Measurements from ENCODE around the gene BRWD1.

Gene BRWD1

GRCh38 chr21:39182484-39183271 lies 130.8 kb downstream of the BRWD1 start:
- peaks cover 22% of the 10 kb centered on the region for H3K79me2 ChIP-seq (ENCODE audit: insufficient read depth, low read length)
- TF ChIP-seq CTCF (IDR thresholded peaks at IDR 0.05; ENCODE audit: low read length): no peak
- no peak for TF ChIP-seq EZH2 (IDR thresholded peaks at IDR 0.05; ENCODE audit: borderline replicate concordance, low read length)
- H3K9me3 ChIP-seq (ENCODE audit: low read length): no peaks in the 10 kb centered on the region
- no peak overlapping the region for H2AFZ ChIP-seq (ENCODE audit: low read length)
- no peaks in the 10 kb centered on the region for H3K27me3 ChIP-seq (ENCODE audit: insufficient read depth, low read length)
- peaks cover 48% of the 10 kb centered on the region for H3K4me1 ChIP-seq (ENCODE audit: insufficient read depth, low read length, severe bottlenecking)
- H3K9ac ChIP-seq (ENCODE audit: low read length): peak overlapping the region; percentile 86
- H3K9me2 ChIP-seq (ENCODE audit: low read depth, low read length): no peaks in the 10 kb centered on the region
- peak overlapping the region; percentile 93 for H3K4me2 ChIP-seq (ENCODE audit: low read length)
- peak overlapping the region; percentile 87 for H3K4me3 ChIP-seq (ENCODE audit: low read depth, low read length, poor library complexity, severe bottlenecking)
- H3K36me3 ChIP-seq (ENCODE audit: insufficient read depth, low read length): peaks cover 25% of the 10 kb centered on the region
- H3K27ac ChIP-seq (ENCODE audit: low read depth, low read length, poor library complexity, severe bottlenecking): peak overlapping the region; percentile 9
- H4K20me1 ChIP-seq (ENCODE audit: insufficient read depth, low read length): no peaks in the 10 kb centered on the region
- H3F3A ChIP-seq (ENCODE audit: insufficient read depth, low read length): peaks cover 6% of the 10 kb centered on the region; the same call in 1 of the 2 replicates

GRCh38 chr21:39182016-39182415 lies 131.4 kb downstream of the BRWD1 start:
- H3K36me3 ChIP-seq (ENCODE audit: insufficient read depth, low read length): peaks cover 31% of the 10 kb centered on the region
- H2AFZ ChIP-seq (ENCODE audit: low read length): no peak overlapping the region
- peak overlapping the region; percentile 93 for H3K4me2 ChIP-seq (ENCODE audit: low read length)
- H3K27ac ChIP-seq (ENCODE audit: low read depth, low read length, poor library complexity, severe bottlenecking): no peak overlapping the region
- H3K4me3 ChIP-seq (ENCODE audit: low read depth, low read length, poor library complexity, severe bottlenecking): peak overlapping the region; percentile 87
- H3K9ac ChIP-seq (ENCODE audit: low read length): peak overlapping the region; percentile 86
- TF ChIP-seq CTCF (IDR thresholded peaks at IDR 0.05; ENCODE audit: low read length) (no peak), EZH2 (IDR thresholded peaks at IDR 0.05; ENCODE audit: borderline replicate concordance, low read length) (no peak)
- no peaks in the 10 kb centered on the region for H3K9me3 ChIP-seq (ENCODE audit: low read length)
- H4K20me1 ChIP-seq (ENCODE audit: insufficient read depth, low read length): no peaks in the 10 kb centered on the region
- peaks cover 42% of the 10 kb centered on the region for H3K4me1 ChIP-seq (ENCODE audit: insufficient read depth, low read length, severe bottlenecking)
- peaks cover under 1% of the 10 kb centered on the region; the same call in 1 of the 2 replicates for H3F3A ChIP-seq (ENCODE audit: insufficient read depth, low read length)
- no peaks in the 10 kb centered on the region for H3K27me3 ChIP-seq (ENCODE audit: insufficient read depth, low read length)
- H3K9me2 ChIP-seq (ENCODE audit: low read depth, low read length): no peaks in the 10 kb centered on the region
- peaks cover 22% of the 10 kb centered on the region for H3K79me2 ChIP-seq (ENCODE audit: insufficient read depth, low read length)

GRCh38 chr21:39181205-39181818 lies 132.1 kb downstream of the BRWD1 start:
- TF ChIP-seq EZH2 (IDR thresholded peaks at IDR 0.05; ENCODE audit: borderline replicate concordance, low read length): no peak
- no peak for TF ChIP-seq CTCF (IDR thresholded peaks at IDR 0.05; ENCODE audit: low read length)
- Histone ChIP-seq H3F3A (ENCODE audit: insufficient read depth, low read length) (no peaks in the 10 kb centered on the region), H3K27me3 (ENCODE audit: insufficient read depth, low read length) (no peaks in the 10 kb centered on the region), H3K79me2 (ENCODE audit: insufficient read depth, low read length) (peaks cover 22% of the 10 kb centered on the region), H4K20me1 (ENCODE audit: insufficient read depth, low read length) (no peaks in the 10 kb centered on the region), H3K4me1 (ENCODE audit: insufficient read depth, low read length, severe bottlenecking) (peaks cover 37% of the 10 kb centered on the region), H2AFZ (ENCODE audit: low read length) (no peak overlapping the region), H3K4me2 (ENCODE audit: low read length) (peak overlapping the region; percentile 93), H3K4me3 (ENCODE audit: low read depth, low read length, poor library complexity, severe bottlenecking) (peak overlapping the region; percentile 87), H3K27ac (ENCODE audit: low read depth, low read length, poor library complexity, severe bottlenecking) (no peak overlapping the region), H3K9ac (ENCODE audit: low read length) (peak overlapping the region; percentile 86), H3K9me2 (ENCODE audit: low read depth, low read length) (no peaks in the 10 kb centered on the region), H3K9me3 (ENCODE audit: low read length) (no peaks in the 10 kb centered on the region), H3K36me3 (ENCODE audit: insufficient read depth, low read length) (peaks cover 37% of the 10 kb centered on the region)

All from OCI-LY1 (cell line).